HepG2 (cell line): ENCODE measurements around the gene NBL1. TPM values are rescaled to one million over a fixed set of nuclear protein-coding genes. Genes with fewer than 3 reads are reported as not detected.

ENCODE experiments used
- FOXA1 ChIP-seq, 2 experiments: fragments of 450-650 bp in 1 of 2; sonication (generic) in 1 of 2; formaldehyde crosslinking in 1 of 2; IDR thresholded peaks; 2 replicates each; pipeline versions ENCODE4 v1.4.0 to v1.6.1; 2016 to 2020; ENCODE audit warnings: missing genetic modification reagents in 1 of 2
- GATAD1 ChIP-seq: IDR thresholded peaks from 2 replicates; pipeline ENCODE4 v1.6.1; 2016; ENCODE audit warnings: missing genetic modification reagents, missing compliant biosample characterization
- HMG20B ChIP-seq: conservative IDR thresholded peaks from 2 replicates; pipeline ENCODE4 v1.6.1; 2016; ENCODE audit warnings: missing genetic modification reagents, missing compliant biosample characterization
- SMARCC2 ChIP-seq: fragments of 450-650 bp; IDR thresholded peaks from 2 replicates; pipeline ENCODE4 v1.6.1; 2017; ENCODE audit warnings: antibody characterized with exemption, mild to moderate bottlenecking
- SNAPC2 ChIP-seq: sonication (generic); formaldehyde crosslinking; IDR thresholded peaks from 2 replicates; pipeline ENCODE4 v1.8.1; 2022; ENCODE audit warnings: mild to moderate bottlenecking, missing genetic modification reagents
- SRSF1 ChIP-seq: fragments of 200-400 bp; formaldehyde crosslinking; optimal IDR thresholded peaks from 2 replicates; pipeline ENCODE3; 2017; ENCODE audit warnings: mild to moderate bottlenecking, low read depth, low read length, moderate library complexity
- U2AF1 ChIP-seq: fragments of 200-400 bp; formaldehyde crosslinking; optimal IDR thresholded peaks from 2 replicates; pipeline ENCODE3; 2017; ENCODE audit warnings: mild to moderate bottlenecking, low read depth, low read length
- YY1 ChIP-seq: IDR thresholded peaks from 2 replicates; pipeline ENCODE4 v1.6.1; 2011; ENCODE audit warnings: low read length, low read depth, moderate library complexity, mild to moderate bottlenecking; ENCODE audit not compliant: insufficient read depth, insufficient replicate concordance
- ZNF367 ChIP-seq: sonication (generic); formaldehyde crosslinking; IDR thresholded peaks from 2 replicates; pipeline ENCODE4 v1.4.0; 2020; ENCODE audit warnings: missing genetic modification reagents, borderline replicate concordance
- ZNF451 ChIP-seq: sonication (generic); formaldehyde crosslinking; IDR thresholded peaks from 2 replicates; pipeline ENCODE4 v1.5.0; 2020; ENCODE audit warnings: mild to moderate bottlenecking, missing genetic modification reagents
- ZNF83 ChIP-seq: sonication (generic); formaldehyde crosslinking; IDR thresholded peaks from 2 replicates; pipeline ENCODE4 v1.4.0; 2020; ENCODE audit warnings: missing genetic modification reagents, mild to moderate bottlenecking, borderline replicate concordance
- polyA plus RNA-seq, 8 experiments: library from polyadenylated mRNA; depleted of rRNA in 3 of 8; stranded (reverse) in 7 of 8; unstranded in 1 of 8; fragments of >200 nt; fragmentation: Illumina TruSeq in 4 of 8; extraction: Trizol in 4 of 8; gene quantifications; 2 replicates each; pipeline versions ENCODE4 v1.2.1 to v1.2.3, GENCODE V29; 2011 to 2016; ENCODE audit warnings: low read depth in 4 of 8, missing spikeins in 1 of 8, mixed read lengths in 1 of 8; ENCODE audit not compliant: insufficient read depth in 1 of 8
- total RNA-seq, 5 experiments: library from RNA; depleted of rRNA; stranded (reverse); fragments of >200 nt; fragmentation: Illumina TruSeq; extraction: Trizol; gene quantifications; 2 replicates each; pipeline ENCODE4 v1.2.3, GENCODE V29; 2016; ENCODE audit warnings: low read depth in 1 of 5
- TF ChIP-seq, protein P1 (sequence below): sonication (generic); formaldehyde crosslinking; IDR thresholded peaks from 2 replicates; pipeline ENCODE4 v1.5.0; 2020; ENCODE audit warnings: mild to moderate bottlenecking, missing genetic modification reagents, borderline replicate concordance

The NBL1 gene
- total and polyA plus RNA-seq, 2 of the 13 experiments (the other 11 are each of a cell fraction or from before 2014, with no cell fraction given), result 2.7 to 13.8 TPM

DNA sequence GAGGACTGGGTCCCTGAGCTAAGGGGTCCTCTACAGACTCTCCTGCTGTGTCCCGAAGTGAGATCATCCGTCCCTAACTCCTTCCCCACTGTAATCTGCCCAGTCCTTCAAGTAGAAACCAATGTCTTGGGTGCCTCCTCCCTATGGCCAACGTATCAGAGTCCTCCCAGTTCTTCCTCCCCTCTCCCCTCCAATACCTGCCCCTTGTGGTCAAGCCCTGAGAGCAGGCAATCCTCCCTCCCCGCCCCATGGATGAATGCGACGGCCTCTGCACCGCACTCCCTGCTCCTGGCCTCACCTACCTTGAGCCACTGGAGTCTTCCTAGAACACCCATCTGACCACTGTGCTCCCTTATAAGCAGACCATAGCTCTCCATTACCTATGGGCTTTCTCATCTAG, 51.7 kb downstream of the NBL1 start (continued):
- TF ChIP-seq, protein P1, sequence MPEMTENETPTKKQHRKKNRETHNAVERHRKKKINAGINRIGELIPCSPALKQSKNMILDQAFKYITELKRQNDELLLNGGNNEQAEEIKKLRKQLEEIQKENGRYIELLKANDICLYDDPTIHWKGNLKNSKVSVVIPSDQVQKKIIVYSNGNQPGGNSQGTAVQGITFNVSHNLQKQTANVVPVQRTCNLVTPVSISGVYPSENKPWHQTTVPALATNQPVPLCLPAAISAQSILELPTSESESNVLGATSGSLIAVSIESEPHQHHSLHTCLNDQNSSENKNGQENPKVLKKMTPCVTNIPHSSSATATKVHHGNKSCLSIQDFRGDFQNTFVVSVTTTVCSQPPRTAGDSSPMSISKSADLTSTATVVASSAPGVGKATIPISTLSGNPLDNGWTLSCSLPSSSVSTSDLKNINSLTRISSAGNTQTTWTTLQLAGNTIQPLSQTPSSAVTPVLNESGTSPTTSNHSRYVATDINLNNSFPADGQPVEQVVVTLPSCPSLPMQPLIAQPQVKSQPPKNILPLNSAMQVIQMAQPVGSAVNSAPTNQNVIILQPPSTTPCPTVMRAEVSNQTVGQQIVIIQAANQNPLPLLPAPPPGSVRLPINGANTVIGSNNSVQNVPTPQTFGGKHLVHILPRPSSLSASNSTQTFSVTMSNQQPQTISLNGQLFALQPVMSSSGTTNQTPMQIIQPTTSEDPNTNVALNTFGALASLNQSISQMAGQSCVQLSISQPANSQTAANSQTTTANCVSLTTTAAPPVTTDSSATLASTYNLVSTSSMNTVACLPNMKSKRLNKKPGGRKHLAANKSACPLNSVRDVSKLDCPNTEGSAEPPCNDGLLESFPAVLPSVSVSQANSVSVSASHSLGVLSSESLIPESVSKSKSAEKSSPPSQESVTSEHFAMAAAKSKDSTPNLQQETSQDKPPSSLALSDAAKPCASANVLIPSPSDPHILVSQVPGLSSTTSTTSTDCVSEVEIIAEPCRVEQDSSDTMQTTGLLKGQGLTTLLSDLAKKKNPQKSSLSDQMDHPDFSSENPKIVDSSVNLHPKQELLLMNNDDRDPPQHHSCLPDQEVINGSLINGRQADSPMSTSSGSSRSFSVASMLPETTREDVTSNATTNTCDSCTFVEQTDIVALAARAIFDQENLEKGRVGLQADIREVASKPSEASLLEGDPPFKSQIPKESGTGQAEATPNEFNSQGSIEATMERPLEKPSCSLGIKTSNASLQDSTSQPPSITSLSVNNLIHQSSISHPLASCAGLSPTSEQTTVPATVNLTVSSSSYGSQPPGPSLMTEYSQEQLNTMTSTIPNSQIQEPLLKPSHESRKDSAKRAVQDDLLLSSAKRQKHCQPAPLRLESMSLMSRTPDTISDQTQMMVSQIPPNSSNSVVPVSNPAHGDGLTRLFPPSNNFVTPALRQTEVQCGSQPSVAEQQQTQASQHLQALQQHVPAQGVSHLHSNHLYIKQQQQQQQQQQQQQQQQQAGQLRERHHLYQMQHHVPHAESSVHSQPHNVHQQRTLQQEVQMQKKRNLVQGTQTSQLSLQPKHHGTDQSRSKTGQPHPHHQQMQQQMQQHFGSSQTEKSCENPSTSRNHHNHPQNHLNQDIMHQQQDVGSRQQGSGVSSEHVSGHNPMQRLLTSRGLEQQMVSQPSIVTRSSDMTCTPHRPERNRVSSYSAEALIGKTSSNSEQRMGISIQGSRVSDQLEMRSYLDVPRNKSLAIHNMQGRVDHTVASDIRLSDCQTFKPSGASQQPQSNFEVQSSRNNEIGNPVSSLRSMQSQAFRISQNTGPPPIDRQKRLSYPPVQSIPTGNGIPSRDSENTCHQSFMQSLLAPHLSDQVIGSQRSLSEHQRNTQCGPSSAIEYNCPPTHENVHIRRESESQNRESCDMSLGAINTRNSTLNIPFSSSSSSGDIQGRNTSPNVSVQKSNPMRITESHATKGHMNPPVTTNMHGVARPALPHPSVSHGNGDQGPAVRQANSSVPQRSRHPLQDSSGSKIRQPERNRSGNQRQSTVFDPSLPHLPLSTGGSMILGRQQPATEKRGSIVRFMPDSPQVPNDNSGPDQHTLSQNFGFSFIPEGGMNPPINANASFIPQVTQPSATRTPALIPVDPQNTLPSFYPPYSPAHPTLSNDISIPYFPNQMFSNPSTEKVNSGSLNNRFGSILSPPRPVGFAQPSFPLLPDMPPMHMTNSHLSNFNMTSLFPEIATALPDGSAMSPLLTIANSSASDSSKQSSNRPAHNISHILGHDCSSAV (CRISPR knock-in tag), result no peak
- no peak for TF ChIP-seq FOXA1 (IDR thresholded peaks at IDR 0.05)
- TF ChIP-seq FOXA1 (CRISPR knock-in tag; IDR thresholded peaks at IDR 0.05), result no peak
- TF ChIP-seq ZNF83, result no peak
- TF ChIP-seq SRSF1, result no peak
- TF ChIP-seq SNAPC2 (CRISPR knock-in tag), result no peak
- no peak for TF ChIP-seq ZNF451 (CRISPR knock-in tag)
- TF ChIP-seq U2AF1, result no peak
- no peak for TF ChIP-seq SMARCC2
- TF ChIP-seq GATAD1 (CRISPR knock-in tag), result no peak
- TF ChIP-seq ZNF367 (CRISPR knock-in tag), result no peak
- no peak for TF ChIP-seq HMG20B
- no peak for TF ChIP-seq YY1
